ENCODE results near the gene HS3ST3A1.
A peak's percentile ranks its signal among the peaks of the same experiment; 100 is the strongest.

DNA sequence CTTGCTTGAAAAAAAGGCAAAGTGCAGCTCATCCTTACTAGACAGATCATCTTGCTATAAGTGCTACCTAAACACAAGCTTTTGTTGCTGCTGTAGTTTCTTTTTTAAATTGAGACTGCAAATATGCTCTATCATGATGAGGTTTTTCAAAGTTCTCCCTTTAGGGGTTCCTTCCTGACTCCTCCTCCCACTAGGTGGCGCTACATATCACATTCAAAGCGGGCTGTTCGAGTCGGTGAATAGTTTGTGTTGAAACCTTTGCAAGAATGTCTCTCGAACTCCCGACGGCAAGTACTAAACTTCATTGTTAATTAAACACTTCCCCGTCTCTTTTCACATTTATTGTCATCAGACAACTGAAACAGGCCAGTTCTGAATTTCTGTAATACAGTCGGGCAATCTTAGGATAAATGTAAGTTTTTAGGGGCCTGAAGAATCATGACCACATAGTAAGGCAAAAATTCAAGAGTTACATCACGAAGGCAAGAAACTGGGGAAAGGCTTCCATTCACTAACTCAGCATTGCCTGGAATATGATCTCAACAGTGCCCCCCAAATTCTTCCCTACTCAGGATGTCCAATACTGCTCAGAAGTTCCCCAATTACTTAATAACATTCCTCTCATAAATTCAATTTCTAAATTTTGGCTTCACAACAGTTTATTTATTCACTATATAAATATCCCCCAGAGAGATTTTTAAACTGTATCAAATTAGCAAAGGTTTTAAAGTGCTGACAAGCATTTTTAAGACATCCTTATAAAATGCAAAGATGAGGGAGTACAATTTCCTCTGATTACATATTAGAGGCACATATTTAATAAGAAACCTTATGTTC, 6.7 kb downstream of the HS3ST3A1 start:
- TF ChIP-seq, protein P1, sequence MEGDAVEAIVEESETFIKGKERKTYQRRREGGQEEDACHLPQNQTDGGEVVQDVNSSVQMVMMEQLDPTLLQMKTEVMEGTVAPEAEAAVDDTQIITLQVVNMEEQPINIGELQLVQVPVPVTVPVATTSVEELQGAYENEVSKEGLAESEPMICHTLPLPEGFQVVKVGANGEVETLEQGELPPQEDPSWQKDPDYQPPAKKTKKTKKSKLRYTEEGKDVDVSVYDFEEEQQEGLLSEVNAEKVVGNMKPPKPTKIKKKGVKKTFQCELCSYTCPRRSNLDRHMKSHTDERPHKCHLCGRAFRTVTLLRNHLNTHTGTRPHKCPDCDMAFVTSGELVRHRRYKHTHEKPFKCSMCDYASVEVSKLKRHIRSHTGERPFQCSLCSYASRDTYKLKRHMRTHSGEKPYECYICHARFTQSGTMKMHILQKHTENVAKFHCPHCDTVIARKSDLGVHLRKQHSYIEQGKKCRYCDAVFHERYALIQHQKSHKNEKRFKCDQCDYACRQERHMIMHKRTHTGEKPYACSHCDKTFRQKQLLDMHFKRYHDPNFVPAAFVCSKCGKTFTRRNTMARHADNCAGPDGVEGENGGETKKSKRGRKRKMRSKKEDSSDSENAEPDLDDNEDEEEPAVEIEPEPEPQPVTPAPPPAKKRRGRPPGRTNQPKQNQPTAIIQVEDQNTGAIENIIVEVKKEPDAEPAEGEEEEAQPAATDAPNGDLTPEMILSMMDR (conservative IDR thresholded peaks at IDR 0.05; ENCODE audit: low read depth, low read length), result peak; percentile 98
- TF ChIP-seq EZH2 (IDR thresholded peaks at IDR 0.05; ENCODE audit: low read length, unreplicated experiment), result no peak

Measured in PC-3 (cell line).